HG02943 (cell line): ENCODE results near the gene BZW2.
"Not testable (repeated sequence)": the region's sequence is repeated elsewhere in the genome, so short reads cannot be mapped to it uniquely, and the experiment has no call there.

Experiments used
- ATAC-seq: cut with Tn5 transposase; IDR thresholded peaks from one replicate; pipeline ENCODE4 v1.9.1; 2021; ENCODE audit warnings: mild to moderate bottlenecking, low read depth, moderate library complexity; ENCODE audit not compliant: unreplicated experiment

Gene BZW2

DNA sequence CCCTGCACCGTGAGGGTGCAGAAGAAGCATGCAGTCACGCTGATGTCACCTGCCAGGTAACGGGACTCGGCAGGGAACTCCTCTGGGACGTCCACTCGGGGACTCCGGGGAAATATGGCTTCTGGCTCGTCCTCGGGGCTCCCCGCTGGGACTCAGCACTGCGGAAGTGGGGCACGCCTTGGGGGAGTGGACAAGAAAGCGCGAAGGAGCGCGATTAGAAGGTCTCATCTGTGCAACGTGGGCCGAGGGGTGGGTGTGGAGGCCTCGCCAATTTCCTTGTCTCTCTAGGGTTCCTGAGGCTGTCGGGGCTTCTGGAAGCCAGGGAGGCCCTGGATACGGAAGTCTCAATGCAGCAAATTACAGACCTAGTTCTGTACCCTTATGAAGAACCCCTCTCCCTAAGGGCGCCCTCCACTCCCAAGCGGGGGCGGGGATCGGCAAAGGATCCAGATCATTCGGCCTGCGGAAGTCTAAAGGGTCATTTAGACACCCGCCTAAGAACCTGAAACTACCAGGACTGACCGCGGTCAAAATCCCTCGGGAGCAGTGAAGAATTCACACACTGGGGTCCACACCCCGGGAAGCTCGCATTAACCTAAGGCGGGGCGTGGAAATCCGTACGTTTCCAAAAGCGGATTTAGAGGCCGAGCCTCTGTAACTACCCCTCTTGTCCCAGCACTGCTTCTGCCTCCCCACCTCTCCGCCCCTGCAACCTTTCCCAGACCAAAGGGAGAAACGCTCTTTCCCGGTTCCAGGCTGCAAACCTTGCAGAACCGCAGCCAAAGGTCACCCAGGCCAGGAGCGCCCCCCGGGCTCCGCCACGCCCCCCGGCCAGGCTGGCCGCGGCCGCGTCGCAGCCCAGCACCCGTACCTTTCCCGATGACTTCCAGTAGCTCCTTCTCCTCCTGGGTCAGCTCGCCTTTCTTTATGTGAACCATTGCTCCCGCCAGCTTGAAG, 1.1 kb upstream of the BZW2 start:
- no peak for ATAC-seq

DNA sequence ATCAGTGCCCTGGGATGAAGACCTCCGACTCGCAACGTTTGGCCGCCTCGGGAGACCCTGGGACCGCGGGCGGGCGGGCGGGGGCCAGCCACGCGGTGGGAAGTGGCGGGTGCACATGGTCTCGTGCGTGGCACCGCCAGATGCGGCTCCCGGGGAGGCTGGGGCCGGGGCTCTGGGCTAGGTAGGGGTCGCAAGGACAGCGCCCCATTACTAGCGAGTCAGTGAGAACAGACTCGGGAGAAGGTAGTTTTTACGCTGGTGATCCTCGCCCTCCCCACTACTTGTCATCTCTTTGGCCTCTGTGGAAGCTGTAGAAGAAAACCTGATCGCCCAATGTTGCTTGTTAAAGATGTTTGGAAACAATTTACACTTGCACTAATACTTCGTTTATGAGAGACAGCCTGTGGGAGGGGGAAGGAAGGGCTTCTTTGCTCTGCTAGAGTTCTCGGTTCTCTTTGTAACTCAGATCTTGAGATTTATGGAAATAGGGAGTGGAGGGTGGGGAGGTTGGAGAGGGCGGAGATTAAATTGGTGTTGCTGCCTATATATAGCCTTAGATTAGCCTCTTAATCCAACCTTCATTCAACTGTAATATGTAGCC, 591 bp downstream of the BZW2 start:
- no peak for ATAC-seq

DNA sequence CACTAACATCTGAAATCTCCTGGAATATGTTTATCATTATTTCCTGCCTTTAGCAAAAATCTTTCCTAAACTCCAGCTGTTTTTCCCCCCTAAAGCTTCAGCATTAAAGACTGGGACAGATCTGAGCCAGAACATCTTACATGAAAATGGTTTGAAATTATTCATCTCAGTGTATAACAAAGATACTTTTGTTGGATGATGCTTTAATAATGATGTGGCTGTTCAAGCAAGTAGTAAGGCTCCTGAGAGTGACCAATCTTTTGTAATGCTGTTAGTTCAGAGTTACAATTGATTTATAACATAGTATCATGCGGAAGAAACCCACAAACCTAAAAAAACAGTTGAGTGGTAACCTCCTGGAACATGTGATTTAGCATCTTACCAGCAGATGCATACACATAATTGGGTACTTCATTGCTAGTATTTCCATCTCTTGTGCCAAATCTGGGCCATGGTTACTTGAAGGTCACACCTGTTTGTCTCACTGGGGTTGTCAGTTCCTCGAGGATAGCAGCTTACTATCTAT, 1.5 kb downstream of the BZW2 start:
- no peak for ATAC-seq

DNA sequence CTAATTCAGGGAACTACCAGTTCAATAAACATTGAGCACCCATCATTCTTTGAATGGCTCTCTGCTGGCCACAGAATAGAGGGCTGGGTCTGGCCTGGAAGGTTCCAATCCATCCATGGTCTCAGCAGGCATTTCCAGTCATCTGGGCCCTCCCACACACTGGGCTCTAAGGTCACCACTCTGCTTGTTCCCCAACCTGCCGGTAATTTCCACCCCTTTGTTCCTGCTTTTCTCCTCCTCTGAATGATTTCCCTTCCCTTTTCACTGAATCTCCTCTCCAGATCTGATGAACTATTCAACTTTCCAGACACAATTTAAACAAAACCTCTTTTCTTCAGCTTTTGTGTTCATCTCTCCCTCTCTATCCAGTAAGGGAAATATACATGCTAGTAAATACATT, 2.6 kb downstream of the BZW2 start:
- ATAC-seq = no peak

- no peak for ATAC-seq
These were observed 3.2 kb downstream of the BZW2 start for GRCh38 chr7:16649196-16649595.

- ATAC-seq = no peak
These were observed 4.3 kb downstream of the BZW2 start for GRCh38 chr7:16650266-16650665.

DNA sequence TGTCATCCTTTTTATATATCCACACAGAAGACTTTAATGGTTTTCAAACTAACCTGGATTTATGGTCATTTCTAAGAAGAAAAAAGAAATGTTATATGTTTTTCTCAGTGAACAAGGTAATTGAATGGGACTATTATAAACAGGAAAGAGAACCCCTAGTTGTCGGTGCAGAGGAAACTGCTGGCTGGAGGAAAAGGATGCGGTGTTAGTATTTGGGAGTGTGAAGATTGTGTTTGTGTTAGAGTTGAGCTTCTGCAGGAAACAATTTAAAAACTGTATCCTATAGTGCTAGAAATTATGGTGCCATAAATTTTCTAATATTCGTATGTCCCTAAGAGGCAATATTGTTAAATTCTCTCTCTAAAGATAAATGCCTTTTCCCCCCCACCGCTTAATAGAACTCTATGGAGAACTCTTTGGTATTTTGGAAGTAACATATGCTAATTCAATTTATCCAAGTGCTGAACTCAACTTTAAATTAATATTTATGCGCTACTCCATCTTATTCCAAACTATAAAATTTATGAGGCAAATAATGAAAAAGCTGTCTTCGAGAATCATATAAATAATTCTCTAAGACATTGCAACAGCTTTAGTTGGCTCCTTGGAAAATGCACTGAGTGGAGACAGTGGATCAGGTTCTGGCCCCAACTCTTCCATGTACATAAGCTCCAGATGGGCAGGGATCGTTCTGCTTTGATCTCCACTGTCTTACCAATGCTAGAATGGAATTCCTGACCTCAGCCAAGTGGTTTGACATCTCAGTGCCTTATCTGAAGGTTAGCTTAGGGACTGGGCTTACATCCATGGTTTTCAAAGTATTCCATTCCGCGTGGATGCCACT, 5.6 kb downstream of the BZW2 start:
- no peak for ATAC-seq

DNA sequence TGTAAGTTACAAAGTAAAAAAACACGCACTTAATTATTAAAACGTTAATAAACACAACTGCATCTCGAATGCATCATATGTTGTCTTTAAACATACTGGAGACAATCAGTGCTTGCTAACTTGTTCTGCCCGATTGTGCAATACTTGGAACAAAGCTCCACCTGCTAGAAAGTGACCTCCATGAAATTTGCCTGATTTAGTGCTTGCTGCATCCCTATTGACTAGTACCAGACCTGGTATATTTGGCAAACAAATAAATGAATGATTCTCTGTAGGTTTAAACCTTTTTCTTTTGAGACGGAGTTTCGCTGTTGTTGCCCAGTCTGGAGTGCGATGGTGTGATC, 6.2 kb downstream of the BZW2 start:
- ATAC-seq = no peak

DNA sequence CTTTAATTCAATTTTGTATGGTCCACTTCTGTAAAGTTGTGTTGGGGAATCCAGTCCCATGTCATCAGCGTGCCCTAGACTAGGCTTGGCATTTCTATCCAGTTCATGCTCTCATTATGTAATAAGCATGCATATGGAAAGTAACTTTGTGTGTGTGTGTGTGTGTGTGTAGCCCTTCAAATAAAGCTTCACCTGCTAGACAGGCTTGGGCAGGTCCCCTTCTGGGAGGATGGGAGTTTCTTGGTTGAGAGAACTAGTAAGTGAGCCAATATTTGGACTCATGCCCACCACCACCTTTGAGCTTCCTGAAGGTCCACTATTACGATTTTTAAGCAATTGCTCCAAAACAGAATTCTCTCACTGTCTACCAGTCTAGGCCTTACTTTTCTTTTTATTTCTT, 6.9 kb downstream of the BZW2 start:
- ATAC-seq = no peak

GRCh38 chr7:16655394-16655793, 9.4 kb downstream of the BZW2 start:
- no peak for ATAC-seq

DNA sequence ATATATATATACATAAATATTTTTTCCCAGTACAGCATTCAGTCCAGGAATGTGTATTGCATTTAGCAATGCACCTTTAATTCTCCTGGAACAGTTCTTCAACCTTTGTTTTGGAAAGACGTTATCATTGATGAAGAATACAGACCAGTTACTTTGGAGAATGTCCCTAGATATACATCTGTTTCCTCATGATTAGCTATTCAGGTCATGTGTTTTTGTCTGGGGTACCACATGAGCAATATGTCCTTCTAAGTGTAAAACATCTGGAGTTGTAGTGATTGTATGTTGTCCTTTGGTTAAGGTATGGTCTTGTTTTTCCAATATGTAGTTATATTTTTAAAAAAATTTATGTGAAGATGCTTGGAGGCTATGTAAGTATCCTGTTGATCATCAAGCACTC, 10.2 kb downstream of the BZW2 start:
- ATAC-seq = no peak

- no peak for ATAC-seq
These were observed 11.8 kb downstream of the BZW2 start for GRCh38 chr7:16657656-16658279.

DNA sequence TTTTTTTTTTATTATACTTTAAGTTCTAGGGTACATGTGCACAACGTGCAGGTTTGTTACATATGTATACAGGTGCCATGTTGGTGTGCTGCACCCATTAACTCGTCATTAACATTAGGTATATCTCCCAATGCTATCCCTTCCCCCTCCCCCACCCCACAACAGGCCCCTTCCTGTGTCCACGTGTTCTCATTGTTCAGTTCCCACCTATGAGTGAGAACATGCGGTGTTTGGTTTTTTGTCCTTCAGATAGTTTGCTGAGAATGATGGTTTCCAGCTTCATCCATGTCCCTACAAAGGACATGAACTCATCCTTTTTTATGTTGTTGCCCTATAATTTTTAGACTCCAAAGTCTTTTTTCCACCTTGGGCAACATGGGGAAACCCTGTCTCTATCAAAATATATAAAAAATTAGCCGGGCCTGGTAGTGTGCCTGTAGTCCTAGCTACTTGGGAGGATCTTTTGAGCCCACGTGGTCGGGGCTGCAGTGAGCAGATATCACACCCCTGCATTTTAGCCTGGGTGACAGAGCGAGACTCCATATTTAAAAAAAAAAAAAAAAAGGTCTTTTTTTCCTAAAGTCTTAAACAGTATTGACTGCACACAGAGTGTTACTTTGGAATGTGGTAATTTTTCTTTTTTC, 14.0 kb downstream of the BZW2 start:
- not testable (repeated sequence) for ATAC-seq

DNA sequence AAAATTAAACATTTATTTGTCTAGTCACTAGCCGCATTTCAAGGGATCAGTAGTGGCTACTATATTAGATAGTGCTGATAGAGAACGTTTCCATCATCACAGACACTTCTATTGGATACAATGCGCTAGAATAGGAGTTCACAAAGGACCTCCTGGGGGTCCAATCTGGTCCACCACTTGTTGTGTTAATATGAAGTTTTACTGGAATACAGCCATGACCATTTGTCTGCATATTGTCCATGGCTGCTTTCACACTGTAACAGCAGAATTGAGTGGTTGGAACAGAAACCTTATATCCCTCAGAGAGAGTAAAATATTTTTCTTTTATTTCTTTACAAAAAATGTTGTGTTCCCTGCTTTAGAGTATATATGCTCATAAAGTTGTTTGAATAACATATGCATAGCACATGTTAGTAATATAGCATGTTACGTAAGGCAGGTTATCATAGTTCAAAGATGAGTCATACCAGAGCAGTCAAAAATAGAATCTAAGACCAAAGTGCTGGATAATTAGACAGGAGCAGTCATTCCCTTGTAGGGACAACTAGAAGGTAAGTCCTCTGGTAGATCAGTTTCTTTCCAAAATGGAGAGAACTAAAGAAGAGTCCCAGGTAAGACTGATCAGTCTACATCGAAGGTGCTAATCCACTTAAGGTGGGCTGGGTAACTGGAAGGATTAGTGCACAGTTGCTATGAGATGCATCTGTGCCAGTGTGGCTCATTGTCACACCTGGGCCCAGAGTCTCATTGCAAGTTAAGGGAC, 14.9 kb downstream of the BZW2 start:
- no peak for ATAC-seq

GRCh38 chr7:16661924-16662323, 15.9 kb downstream of the BZW2 start:
- no peak for ATAC-seq

DNA sequence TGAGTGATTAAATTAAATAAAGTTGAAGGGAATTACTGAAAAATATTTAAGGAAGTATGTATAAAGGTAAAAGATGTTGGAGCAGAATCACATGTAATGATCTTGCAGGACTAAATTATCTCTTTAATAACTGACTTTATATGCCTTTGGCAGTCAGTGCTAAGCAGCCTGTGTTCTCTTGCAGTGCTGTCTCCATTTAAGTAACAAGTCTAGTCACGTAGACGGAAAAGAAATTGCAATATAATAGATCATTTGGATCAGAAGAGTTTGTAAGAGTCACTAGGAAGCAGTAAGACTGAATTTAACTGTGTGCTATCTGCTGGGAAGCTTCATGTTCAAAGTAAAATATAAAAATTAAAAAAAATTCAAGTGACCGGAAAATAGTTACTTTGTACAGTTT, 21.4 kb downstream of the BZW2 start:
- no peak for ATAC-seq

- no peak for ATAC-seq
These were observed 22.3 kb downstream of the BZW2 start for GRCh38 chr7:16668049-16668858.

DNA sequence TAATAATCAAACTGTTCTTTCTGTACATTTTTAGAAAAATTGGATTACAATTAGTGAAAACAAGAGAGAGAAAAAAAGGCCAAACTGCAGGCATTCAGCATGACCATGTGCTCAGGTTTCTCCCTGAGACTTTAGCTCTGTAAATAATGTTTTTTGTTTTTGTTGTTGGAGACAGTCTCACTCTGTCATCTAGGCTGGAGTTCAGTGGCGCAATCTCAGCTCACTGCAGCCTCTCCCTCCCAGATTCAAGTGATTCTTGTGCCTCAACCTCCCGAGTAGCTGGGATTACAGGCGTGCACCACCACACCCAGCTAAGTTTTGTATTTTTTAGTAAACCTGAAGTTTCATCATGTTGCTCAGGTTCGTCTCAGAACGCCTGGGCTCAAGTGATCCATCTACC, 23.0 kb downstream of the BZW2 start:
- ATAC-seq = no peak

DNA sequence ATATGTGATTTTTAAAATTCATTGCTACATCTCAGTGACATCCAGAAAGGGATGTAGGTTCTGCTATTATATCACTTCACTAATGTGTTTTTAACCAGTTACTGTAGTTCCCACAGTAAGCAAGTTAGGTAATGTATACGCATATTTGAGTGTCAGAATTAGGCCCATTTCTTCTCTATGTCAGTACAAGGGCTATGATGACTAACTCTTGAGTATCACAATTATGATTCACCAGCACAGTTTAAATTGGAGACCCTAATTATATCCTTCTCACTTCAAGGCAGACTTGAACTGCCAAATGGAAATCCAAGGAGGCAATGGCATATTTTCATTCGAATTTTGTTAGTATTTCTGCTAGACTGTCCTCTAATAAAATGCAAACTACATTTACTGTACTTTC, 23.6 kb downstream of the BZW2 start:
- no peak for ATAC-seq
